H1 (cell line): Measurements from ENCODE around the gene ATP6V1A. TPM values are rescaled to one million over a fixed set of nuclear protein-coding genes. Genes with fewer than 3 reads are reported as not detected.
A peak's percentile ranks its signal among the peaks of the same experiment; 100 is the strongest.

Experiments
- CTCF ChIA-PET: fragments of 300-600 bp; sonication (Branson Sonifier 250); formaldehyde crosslinking; loops from one replicate; lab custom pipeline; 2021; ENCODE audit not compliant: partially characterized antibody; lab: Charles Lee
- POLR2A ChIA-PET: fragments of 300-600 bp; sonication (Branson Sonifier 250); formaldehyde crosslinking; loops from one replicate; lab custom pipeline; 2021; ENCODE audit warnings: inconsistent platforms; ENCODE audit not compliant: partially characterized antibody; lab: Charles Lee
- DNase-seq, 2 experiments: peaks; one replicate each; pipeline versions ENCODE4 v3.0.0 to v3.0.0-alpha.2; 2010 to 2022; ENCODE audit warnings: low spot score in 2 of 2, low read depth in 1 of 2, mixed read lengths in 1 of 2
- FAIRE-seq: peaks from 2 replicates; lab custom pipeline; 2011; peaks lifted over from hg19 to GRCh38; lab: Jason Lieb, UNC
- H2AFZ ChIP-seq: 2 replicates; pipeline ENCODE4 v1.8.1; 2012; ENCODE audit warnings: low read length, inconsistent platforms
- H2AK5ac ChIP-seq: 2 replicates; pipeline ENCODE4 v1.6.1; 2013; ENCODE audit warnings: low read depth, low read length
- H2BK120ac ChIP-seq: replicated peaks from 2 replicates; pipeline ENCODE3; 2013; ENCODE audit warnings: low read depth, low read length, inconsistent platforms
- H2BK12ac ChIP-seq: 2 replicates; pipeline ENCODE4 v1.6.1; 2013; ENCODE audit warnings: low read depth, low read length
- H2BK15ac ChIP-seq: 2 replicates; pipeline ENCODE4 v1.6.1; 2013; ENCODE audit warnings: low read length
- H2BK20ac ChIP-seq: 2 replicates; pipeline ENCODE4 v1.6.1; 2013; ENCODE audit warnings: low read length
- H2BK5ac ChIP-seq: 2 replicates; pipeline ENCODE4 v1.6.1; 2013; ENCODE audit warnings: low read depth, low read length
- H3K14ac ChIP-seq: 2 replicates; pipeline ENCODE4 v1.6.1; 2013; ENCODE audit warnings: inconsistent platforms; ENCODE audit not compliant: insufficient read length
- H3K18ac ChIP-seq: 2 replicates; pipeline ENCODE4 v1.6.1; 2013; ENCODE audit warnings: low read length; ENCODE audit errors: extremely low read depth
- H3K23ac ChIP-seq: 2 replicates; pipeline ENCODE4 v1.6.1; 2013; ENCODE audit warnings: inconsistent platforms; ENCODE audit not compliant: insufficient read length
- H3K23me2 ChIP-seq: 2 replicates; pipeline ENCODE4 v1.6.1; 2013; ENCODE audit warnings: low read depth, low read length
- H3K27ac ChIP-seq: 2 replicates; pipeline ENCODE4 v1.6.1; 2011; ENCODE audit warnings: low read depth, low read length, inconsistent platforms
- H3K27me3 ChIP-seq, 4 experiments: replicated peaks in 1 of 4; 1 replicate in 1 of 4; 2 replicates in 3 of 4; pipeline versions ENCODE4 v1.6.1 to v1.8.1; 2011 to 2013; ENCODE audit warnings: low read length in 3 of 4, mild to moderate bottlenecking in 3 of 4, inconsistent platforms in 2 of 4, mixed read lengths in 2 of 4, moderate library complexity in 1 of 4; ENCODE audit not compliant: control insufficient read depth in 3 of 4, insufficient read depth in 3 of 4; ENCODE audit errors: extremely low read depth in 1 of 4
- H3K36me3 ChIP-seq, 4 experiments: 2 replicates each; pipeline versions ENCODE4 v1.6.1 to v1.8.1; 2011 to 2013; ENCODE audit warnings: mild to moderate bottlenecking in 4 of 4, low read length in 3 of 4, moderate library complexity in 2 of 4, control low read depth in 1 of 4, inconsistent platforms in 1 of 4; ENCODE audit not compliant: insufficient read depth in 4 of 4, control insufficient read depth in 2 of 4
- H3K4ac ChIP-seq: replicated peaks from 2 replicates; pipeline ENCODE3; 2013; ENCODE audit warnings: low read length, low read depth, mixed read lengths, inconsistent platforms; ENCODE audit not compliant: insufficient read length
- H3K4me1 ChIP-seq, 4 experiments: replicated peaks in 1 of 4; 1 replicate in 1 of 4; 2 replicates in 3 of 4; pipeline versions ENCODE4 v1.6.1 to v1.8.1; 2011 to 2013; ENCODE audit warnings: low read length in 3 of 4, inconsistent platforms in 2 of 4, mixed read lengths in 1 of 4; ENCODE audit not compliant: insufficient read depth in 4 of 4, control insufficient read depth in 3 of 4
- H3K4me2 ChIP-seq, 2 experiments: 2 replicates each; pipeline versions ENCODE4 v1.6.1 to v1.8.1; 2011 to 2013; ENCODE audit warnings: low read depth in 2 of 2, low read length in 2 of 2, control low read depth in 1 of 2, inconsistent platforms in 1 of 2, mild to moderate bottlenecking in 1 of 2; ENCODE audit not compliant: insufficient read depth in 1 of 2
- H3K4me3 ChIP-seq, 4 experiments: fragments of 200-600, 300-600 bp in 1 of 4; sonication (generic), shearing (Covaris generic), sonication (Bioruptor Twin) in 1 of 4; 2 replicates each; pipeline versions ENCODE4 v1.5.1 to v1.8.1; 2011 to 2016; ENCODE audit warnings: low read length in 4 of 4, low read depth in 3 of 4, control low read depth in 2 of 4, inconsistent platforms in 2 of 4, mild to moderate bottlenecking in 2 of 4, mixed read lengths in 1 of 4, moderate library complexity in 1 of 4; ENCODE audit not compliant: insufficient read depth in 2 of 4; ENCODE audit errors: extremely low read depth in 1 of 4
- H3K56ac ChIP-seq: replicated peaks from 2 replicates; pipeline ENCODE3; 2013; ENCODE audit warnings: low read depth, mild to moderate bottlenecking, mixed read lengths, low read length, inconsistent platforms; ENCODE audit not compliant: insufficient read length
- H3K79me1 ChIP-seq: 2 replicates; pipeline ENCODE4 v1.6.1; 2013; ENCODE audit warnings: low read depth, low read length, control low read depth
- H3K79me2 ChIP-seq, 2 experiments: 2 replicates each; pipeline versions ENCODE4 v1.6.1 to v1.8.1; 2012 to 2013; ENCODE audit warnings: low read length in 2 of 2, mild to moderate bottlenecking in 2 of 2, inconsistent platforms in 1 of 2; ENCODE audit not compliant: insufficient read depth in 2 of 2, control insufficient read depth in 1 of 2
- H3K9ac ChIP-seq, 4 experiments: replicated peaks in 1 of 4; 1 replicate in 1 of 4; 2 replicates in 3 of 4; pipeline versions ENCODE4 v1.6.1 to v1.8.1; 2011 to 2013; ENCODE audit warnings: low read depth in 3 of 4, low read length in 3 of 4, control low read depth in 2 of 4, mild to moderate bottlenecking in 2 of 4, moderate library complexity in 2 of 4, inconsistent platforms in 1 of 4; ENCODE audit errors: extremely low read depth in 1 of 4
- H3K9me3 ChIP-seq, 2 experiments: 2 replicates each; pipeline versions ENCODE4 v1.6.1 to v1.8.1; 2012 to 2013; ENCODE audit warnings: mild to moderate bottlenecking in 2 of 2, moderate library complexity in 2 of 2, control low read depth in 1 of 2, inconsistent platforms in 1 of 2, low read depth in 1 of 2, low read length in 1 of 2, mixed read lengths in 1 of 2; ENCODE audit not compliant: insufficient read depth in 2 of 2
- H4K20me1 ChIP-seq, 2 experiments: replicated peaks in 1 of 2; 2 replicates each; pipeline versions ENCODE3 to v1.8.1; 2011 to 2013; ENCODE audit warnings: inconsistent platforms in 2 of 2, low read length in 2 of 2, mild to moderate bottlenecking in 1 of 2; ENCODE audit not compliant: insufficient read depth in 2 of 2, control insufficient read depth in 1 of 2
- H4K5ac ChIP-seq: 2 replicates; pipeline ENCODE4 v1.6.1; 2013; ENCODE audit warnings: low read length, low read depth, mixed read lengths, inconsistent platforms; ENCODE audit not compliant: insufficient read length
- H4K8ac ChIP-seq: 2 replicates; pipeline ENCODE4 v1.8.0; 2013; ENCODE audit warnings: mild to moderate bottlenecking, moderate library complexity, low read length, inconsistent platforms; ENCODE audit not compliant: insufficient read depth; ENCODE audit errors: extremely low read depth
- H4K91ac ChIP-seq: replicated peaks from 2 replicates; pipeline ENCODE3; 2013; ENCODE audit warnings: low read length, mixed read lengths, inconsistent platforms; ENCODE audit not compliant: insufficient read length
- CTCF ChIP-seq, 3 experiments: IDR thresholded peaks; 1 replicate in 2 of 3; 2 replicates in 1 of 3; pipeline versions ENCODE4 v1.5.1 to v1.6.1; 2011; ENCODE audit warnings: low read length in 3 of 3, mild to moderate bottlenecking in 3 of 3, inconsistent platforms in 2 of 3, low read depth in 1 of 3, moderate library complexity in 1 of 3; ENCODE audit not compliant: insufficient read depth in 1 of 3; ENCODE audit errors: control extremely low read depth in 1 of 3
- RAD21 ChIP-seq, 2 experiments: IDR thresholded peaks in 1 of 2; conservative IDR thresholded peaks in 1 of 2; 2 replicates each; pipeline ENCODE4 v1.6.1; 2011; ENCODE audit warnings: low read depth in 2 of 2, low read length in 2 of 2, improper control_type of control experiment in 1 of 2, inconsistent platforms in 1 of 2, mild to moderate bottlenecking in 1 of 2, moderate library complexity in 1 of 2
- SP1 ChIP-seq: IDR thresholded peaks from 2 replicates; pipeline ENCODE4 v1.6.1; 2011; ENCODE audit warnings: low read depth, low read length
- WGBS, 2 experiments: shearing (Covaris generic) in 1 of 2; methylation state at CpG; one replicate each; pipeline versions ENCODE4 v1.1.6 to v1.1.7; 2013 to 2015; ENCODE audit warnings: low lambda C conversion rate in 2 of 2, mixed read lengths in 2 of 2, inconsistent platforms in 1 of 2, low coverage in 1 of 2, missing lambda C conversion rate in 1 of 2; ENCODE audit not compliant: insufficient replicate concordance in 2 of 2, insufficient coverage in 1 of 2, insufficient read length in 1 of 2; ENCODE audit errors: extremely low coverage in 1 of 2, missing lambda C conversion rate in 1 of 2; 5-methylcytosine and 5-hydroxymethylcytosine counted together
- polyA plus RNA-seq, 7 experiments: library from polyadenylated mRNA; depleted of rRNA in 3 of 7; stranded (reverse) in 5 of 7; unstranded in 2 of 7; fragments of >200 nt in 5 of 7; fragments of 200-250 nt in 2 of 7; gene quantifications; 1 replicate in 5 of 7; 2 replicates in 1 of 7; 4 replicates in 1 of 7; pipeline versions ENCODE4 v1.2.1 to v1.2.3, GENCODE V29; 2011 to 2013; ENCODE audit warnings: missing spikeins in 2 of 7, mixed read lengths in 2 of 7
- total RNA-seq: library from RNA; stranded (reverse); fragmentation: NEBNext Ultra II Directional; extraction: Animal tissue kit (Norgen Biotek cat#: 25700); gene quantifications from 2 replicates; pipeline ENCODE4 v1.2.1, GENCODE V29; 2021

ATP6V1A gene
- total and polyA plus RNA-seq, 2 of the 8 experiments (the other 6 are each of a cell fraction or from before 2014, with no cell fraction given): 15.4 to 90.9 TPM

DNA sequence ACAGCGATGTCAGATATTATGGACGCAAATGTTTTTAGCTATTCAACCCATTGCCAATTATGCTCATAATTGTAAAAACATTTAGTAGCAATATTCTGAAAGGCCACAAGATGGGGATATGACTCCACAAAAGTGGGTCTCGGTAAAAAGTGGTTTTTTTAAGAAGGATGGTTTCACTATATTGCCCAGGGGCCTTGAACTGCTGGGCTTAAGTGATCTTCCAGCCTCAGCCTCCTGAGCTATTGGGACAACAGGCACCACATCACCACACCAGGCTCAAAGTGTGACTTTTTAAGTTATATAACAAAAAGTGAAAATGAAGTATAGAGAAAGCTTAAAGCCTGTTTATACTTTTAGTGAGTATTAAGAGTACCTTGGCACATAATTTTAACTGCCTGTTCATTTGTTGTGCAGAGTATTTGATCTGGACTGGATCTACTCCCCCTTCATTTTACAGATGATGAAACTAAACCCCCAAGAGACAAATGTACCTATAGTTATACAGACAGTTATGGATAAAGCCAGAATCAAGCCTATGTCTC is 10.2 kb upstream of the ATP6V1A start:
- Histone ChIP-seq H3K23ac (no peak overlapping the region), H2BK5ac (no peak overlapping the region), H3K4me3 (no peak overlapping the region), H4K91ac (no peak overlapping the region), H4K8ac (no peak overlapping the region), H2BK20ac (no peak overlapping the region), H3K79me2 (peaks cover 27 to 100% of the 10 kb centered on the region in 2 experiments), H2BK120ac (no peak overlapping the region), H3K36me3 (no peaks in the 10 kb centered on the region), H3K27me3 (no peaks in the 10 kb centered on the region), H3K9ac (no peak overlapping the region), H3K79me1 (no peaks in the 10 kb centered on the region; the same call in 1 of the 2 replicates), H3K14ac (no peak overlapping the region), H2AFZ (no peak overlapping the region), H3K4me1 (peaks cover 0 to 5% (median 0%) of the 10 kb centered on the region in 4 experiments; a peak in 3 of 7 replicates), H3K4me2 (peak overlapping the region in 1 of 2 experiments; percentile 12; a peak in 1 of 4 replicates), H4K20me1 (peaks cover 14 to 29% of the 10 kb centered on the region in 2 experiments), H3K4ac (no peak overlapping the region), H3K18ac (no peak overlapping the region), H2AK5ac (no peak overlapping the region), H2BK12ac (no peak overlapping the region), H2BK15ac (no peak overlapping the region), H3K9me3 (no peaks in the 10 kb centered on the region), H3K23me2 (no peaks in the 10 kb centered on the region), H3K56ac (no peak overlapping the region), H4K5ac (no peak overlapping the region), H3K27ac (no peak overlapping the region)
- ChIA-PET CTCF (interaction anchor here (0.6 to 3.3 kb wide), 23 partner anchors 8 to 418 kb away, joined by 3 to 34 read pairs (median 4); partner anchors contain the start of genes ATP6V1A and NAA50), POLR2A (interaction anchor here (0.7 to 2.1 kb wide), 4 partner anchors 9 to 165 kb away, joined by 3 to 14 read pairs (median 3); partner anchors contain the start of gene NAA50)
- 77% methylated on average over 3 of the region's 3 CpGs; no CpG with 5 or more reads in 1 of the 2 experiments for WGBS, 2 experiments
- TF ChIP-seq CTCF (IDR thresholded peaks at IDR 0.05; ENCODE audit: control extremely low read depth in 1 of 3, insufficient read depth in 1 of 3, low read depth in 1 of 3, low read length in 3 of 3): peak in 2 of 3 experiments; percentile 36 to 50; a peak in 2 of 4 replicates
- TF ChIP-seq SP1: no peak
- TF ChIP-seq RAD21 (IDR thresholded peaks at IDR 0.05 in 1 of 2, conservative IDR thresholded peaks at IDR 0.05 in 1 of 2; ENCODE audit: low read depth in 2 of 2, low read length in 2 of 2): peak; percentile 73 to 74
- FAIRE-seq (peak; percentile 78), DNase-seq (no peak)
